Adipocyte (in vitro differentiated cells): ENCODE data around the gene ARNT2.
A peak's percentile ranks its signal among the peaks of the same experiment; 100 is the strongest.
"Not testable (repeated sequence)": the region's sequence is repeated elsewhere in the genome, so short reads cannot be mapped to it uniquely, and the experiment has no call there.

Experiments used
- DNase-seq: peaks from one replicate; pipeline ENCODE4 v3.0.0-alpha.2; 2015; ENCODE audit warnings: low read depth
- H3K27me3 ChIP-seq: replicated peaks from 2 replicates; pipeline ENCODE4 v1.7.0; 2013; ENCODE audit warnings: mild to moderate bottlenecking, low read length, moderate library complexity; ENCODE audit not compliant: control insufficient read depth, insufficient read depth
- H3K36me3 ChIP-seq: 2 replicates; pipeline ENCODE4 v1.7.0; 2013; ENCODE audit warnings: low read length, mild to moderate bottlenecking, moderate library complexity; ENCODE audit not compliant: control insufficient read depth, insufficient read depth, severe bottlenecking
- H3K4me1 ChIP-seq: 2 replicates; pipeline ENCODE4 v1.7.0; 2013; ENCODE audit warnings: mild to moderate bottlenecking, low read length, moderate library complexity; ENCODE audit not compliant: control insufficient read depth, insufficient read depth
- H3K4me3 ChIP-seq: 2 replicates; pipeline ENCODE4 v1.7.0; 2013; ENCODE audit warnings: mild to moderate bottlenecking, low read length, moderate library complexity
- H3K9ac ChIP-seq: 2 replicates; pipeline ENCODE4 v1.7.0; 2013; ENCODE audit warnings: mild to moderate bottlenecking, low read length, moderate library complexity
- H3K9me3 ChIP-seq: 2 replicates; pipeline ENCODE4 v1.7.0; 2013; ENCODE audit warnings: mild to moderate bottlenecking, low read length, moderate library complexity; ENCODE audit not compliant: control insufficient read depth

Gene ARNT2

GRCh38 chr15:80635953-80636352 lies 231.8 kb downstream of the ARNT2 start:
- Histone ChIP-seq H3K9me3 (peaks cover 8% of the 10 kb centered on the region), H3K27me3 (no peaks in the 10 kb centered on the region), H3K4me3 (no peak overlapping the region), H3K4me1 (no peaks in the 10 kb centered on the region), H3K9ac (no peak overlapping the region), H3K36me3 (no peaks in the 10 kb centered on the region)
- DNase-seq, result no peak

- Histone ChIP-seq H3K27me3 (no peaks in the 10 kb centered on the region), H3K4me1 (no peaks in the 10 kb centered on the region), H3K9ac (no peak overlapping the region), H3K36me3 (no peaks in the 10 kb centered on the region), H3K9me3 (peaks cover 12% of the 10 kb centered on the region), H3K4me3 (no peak overlapping the region)
- no peak for DNase-seq
Observed at GRCh38 chr15:80636675-80637074, 232.5 kb downstream of the ARNT2 start.

DNA sequence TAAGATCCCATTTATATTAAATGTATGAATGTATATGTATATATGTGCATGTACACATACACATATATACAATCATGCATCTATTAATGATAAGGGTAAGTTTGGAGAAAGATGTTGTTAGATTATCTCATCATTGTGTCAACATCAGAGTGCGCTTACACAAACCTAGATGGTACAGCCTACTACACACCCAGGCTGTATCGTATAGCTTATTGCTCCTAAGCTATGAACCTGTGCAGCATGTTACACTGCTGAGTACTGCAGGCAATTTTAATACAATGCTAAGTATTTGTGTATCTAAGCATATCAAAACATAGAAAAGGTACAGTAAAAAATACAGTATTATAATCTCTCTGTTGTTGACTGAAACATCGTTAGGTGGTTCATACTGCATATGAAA lies 233.6 kb downstream of the ARNT2 start:
- DNase-seq, result no peak
- Histone ChIP-seq H3K27me3 (no peaks in the 10 kb centered on the region), H3K9me3 (peaks cover 12% of the 10 kb centered on the region), H3K4me3 (no peak overlapping the region), H3K4me1 (no peaks in the 10 kb centered on the region), H3K36me3 (no peaks in the 10 kb centered on the region), H3K9ac (no peak overlapping the region)

DNA sequence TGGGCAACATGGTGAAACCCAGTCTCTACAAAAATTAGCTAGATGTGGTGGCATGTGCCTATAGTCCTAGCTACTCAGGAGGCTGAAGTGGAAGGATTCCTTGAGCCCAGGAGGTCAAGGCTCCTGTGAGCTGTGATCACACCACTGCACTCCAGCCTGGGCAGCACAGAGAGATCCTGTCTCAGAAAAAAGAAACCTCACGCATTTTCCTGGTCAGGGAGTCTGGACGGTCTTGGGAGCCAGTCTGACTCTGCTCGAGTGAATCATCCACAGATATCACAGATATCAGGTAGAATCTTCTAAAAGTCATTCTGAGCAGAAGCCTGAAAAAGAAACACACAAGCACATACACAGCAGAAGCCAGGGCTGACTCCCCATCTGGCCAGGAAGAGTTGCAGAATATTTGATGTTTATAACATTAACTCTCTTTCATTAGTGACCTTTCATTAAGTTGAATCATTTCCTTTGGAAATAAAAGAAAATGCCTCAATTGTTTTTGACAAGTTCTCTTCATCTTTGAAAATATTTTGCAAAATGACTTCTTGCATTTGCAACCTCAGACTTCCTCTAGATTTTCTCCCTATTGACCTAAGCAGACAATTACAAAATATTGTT lies 234.5 kb downstream of the ARNT2 start:
- H3K4me1 ChIP-seq, result no peaks in the 10 kb centered on the region
- DNase-seq, result no peak
- no peaks in the 10 kb centered on the region for H3K27me3 ChIP-seq
- no peak overlapping the region for H3K9ac ChIP-seq
- H3K4me3 ChIP-seq, result no peak overlapping the region
- peaks cover 12% of the 10 kb centered on the region for H3K9me3 ChIP-seq
- H3K36me3 ChIP-seq, result no peaks in the 10 kb centered on the region

DNA sequence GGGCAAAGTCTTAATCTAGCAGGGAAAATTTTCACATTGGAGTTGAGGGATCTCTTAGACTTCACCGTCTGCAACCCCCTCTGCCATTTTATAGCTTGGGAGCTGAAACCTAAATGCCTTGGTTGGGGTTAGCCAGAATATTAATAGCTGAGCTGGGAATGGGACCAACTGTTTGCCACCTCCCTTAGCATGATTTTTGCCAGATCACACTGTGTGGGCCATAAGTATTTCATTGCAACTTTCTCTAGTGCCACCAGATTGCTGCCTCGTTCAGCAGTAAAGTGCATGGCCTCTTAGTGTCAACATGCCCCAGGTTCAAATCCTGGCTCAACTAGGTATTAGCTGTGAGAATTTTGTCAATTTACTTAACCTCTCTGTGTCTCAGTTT lies 235.0 kb downstream of the ARNT2 start:
- H3K4me3 ChIP-seq, result no peak overlapping the region
- H3K4me1 ChIP-seq, result no peaks in the 10 kb centered on the region
- no peaks in the 10 kb centered on the region for H3K36me3 ChIP-seq
- H3K27me3 ChIP-seq, result no peaks in the 10 kb centered on the region
- no peak overlapping the region for H3K9ac ChIP-seq
- H3K9me3 ChIP-seq, result peaks cover 12% of the 10 kb centered on the region
- no peak for DNase-seq

GRCh38 chr15:80640531-80641121 lies 236.4 kb downstream of the ARNT2 start:
- DNase-seq, result no peak
- Histone ChIP-seq H3K4me1 (no peaks in the 10 kb centered on the region), H3K36me3 (no peaks in the 10 kb centered on the region), H3K9me3 (peaks cover 12% of the 10 kb centered on the region), H3K9ac (no peak overlapping the region), H3K27me3 (no peaks in the 10 kb centered on the region), H3K4me3 (no peak overlapping the region)

GRCh38 chr15:80641384-80641783 lies 237.2 kb downstream of the ARNT2 start:
- no peaks in the 10 kb centered on the region for H3K27me3 ChIP-seq
- peaks cover 12% of the 10 kb centered on the region for H3K9me3 ChIP-seq
- no peak overlapping the region for H3K9ac ChIP-seq
- H3K4me3 ChIP-seq, result no peak overlapping the region
- no peak for DNase-seq
- H3K36me3 ChIP-seq, result no peaks in the 10 kb centered on the region
- no peaks in the 10 kb centered on the region for H3K4me1 ChIP-seq

DNA sequence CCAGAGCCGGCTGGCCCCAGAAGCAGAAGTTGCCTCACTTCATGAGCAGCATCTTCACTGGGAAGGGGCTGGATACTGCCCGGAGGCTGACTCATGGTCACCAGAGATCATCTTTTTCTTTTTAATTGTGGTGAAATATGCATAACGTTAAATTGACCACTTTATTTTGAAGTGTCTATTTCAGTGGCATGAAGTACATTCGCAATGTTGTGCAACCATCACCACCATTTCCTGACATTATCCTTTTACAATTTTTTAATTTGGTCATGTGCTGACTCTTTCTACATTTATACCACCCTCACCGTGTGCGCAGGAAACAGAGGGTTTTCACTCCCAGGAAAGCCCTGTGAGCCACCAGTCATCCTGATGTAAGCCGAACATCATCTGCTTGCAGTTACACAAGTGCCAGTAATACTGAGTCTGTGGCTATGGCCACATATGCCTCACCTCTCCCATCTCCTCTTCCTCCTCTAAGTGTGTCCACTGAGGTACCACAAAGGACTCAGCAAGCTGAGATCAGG lies 239.3 kb downstream of the ARNT2 start:
- H3K27me3 ChIP-seq, result no peaks in the 10 kb centered on the region
- H3K4me1 ChIP-seq, result no peaks in the 10 kb centered on the region
- DNase-seq, result peak; percentile 38
- no peak overlapping the region for H3K4me3 ChIP-seq
- no peak overlapping the region for H3K9ac ChIP-seq
- no peaks in the 10 kb centered on the region for H3K36me3 ChIP-seq
- peaks cover 12% of the 10 kb centered on the region for H3K9me3 ChIP-seq

GRCh38 chr15:80645494-80646065 lies 241.4 kb downstream of the ARNT2 start:
- H3K27me3 ChIP-seq, result no peaks in the 10 kb centered on the region

GRCh38 chr15:80647424-80647823 lies 243.2 kb downstream of the ARNT2 start:
- peaks cover 15% of the 10 kb centered on the region for H3K9me3 ChIP-seq
- not testable (repeated sequence) for H3K4me3 ChIP-seq, DNase-seq, H3K9ac ChIP-seq, H3K4me1 ChIP-seq, H3K36me3 ChIP-seq, H3K27me3 ChIP-seq

More at GRCh38 chr15:80645494-80646065, 241.4 kb downstream of the ARNT2 start:
- DNase-seq, result no peak
- H3K4me1 ChIP-seq, result no peaks in the 10 kb centered on the region
- H3K9ac ChIP-seq, result no peak overlapping the region
- peaks cover 8% of the 10 kb centered on the region for H3K9me3 ChIP-seq
- no peak overlapping the region for H3K4me3 ChIP-seq
- H3K36me3 ChIP-seq, result no peaks in the 10 kb centered on the region
